KG1 (cell line): ENCODE measurements around the gene ITPR1.
"Not testable (repeated sequence)": the region's sequence is repeated elsewhere in the genome, so short reads cannot be mapped to it uniquely, and the experiment has no call there.

Experiments
- DNase-seq: peaks from one replicate; lab custom pipeline; 2025; lab: John Stamatoyannopoulos, UW

The ITPR1 gene

GRCh38 chr3:4493014-4493940, at the start of gene ITPR1:
TSS of gene ITPR1 (plus strand) at chr3:4493348. CDS start at chr3:4516492, 23,144 bp downstream.
- peak; percentile 96 for DNase-seq

GRCh38 chr3:4447295-4447999, 45.7 kb upstream of the ITPR1 start:
- DNase-seq = no peak

- no peak for DNase-seq
Observed at GRCh38 chr3:4448187-4448586, 45.0 kb upstream of the ITPR1 start.

- no peak for DNase-seq
Observed at GRCh38 chr3:4449043-4449805, 43.9 kb upstream of the ITPR1 start.

- no peak for DNase-seq
Observed at GRCh38 chr3:4454142-4454541, 39.0 kb upstream of the ITPR1 start.

- DNase-seq = not testable (repeated sequence)
Observed at GRCh38 chr3:4456780-4457179, 36.4 kb upstream of the ITPR1 start.

GRCh38 chr3:4458961-4459360, 34.2 kb upstream of the ITPR1 start:
- no peak for DNase-seq

GRCh38 chr3:4460334-4460733, 32.8 kb upstream of the ITPR1 start:
- no peak for DNase-seq

- DNase-seq = no peak
Observed at GRCh38 chr3:4461468-4462090, 31.6 kb upstream of the ITPR1 start.

- no peak for DNase-seq
Observed at GRCh38 chr3:4462369-4463040, 30.6 kb upstream of the ITPR1 start.

- DNase-seq = no peak
Observed at GRCh38 chr3:4464576-4464975, 28.6 kb upstream of the ITPR1 start.

GRCh38 chr3:4466741-4467521, 26.2 kb upstream of the ITPR1 start, which contains the start of gene SUMF1:
TSS of gene SUMF1 (minus strand) at chr3:4467269. CDS start at chr3:4467245, 24 bp downstream.
- DNase-seq = peak; percentile 63

- DNase-seq = no peak
Observed at GRCh38 chr3:4467522-4467867, 25.7 kb upstream of the ITPR1 start.

GRCh38 chr3:4471907-4472306, 21.2 kb upstream of the ITPR1 start:
- DNase-seq = no peak

GRCh38 chr3:4472312-4472711, 20.8 kb upstream of the ITPR1 start:
- no peak for DNase-seq

GRCh38 chr3:4472766-4473165, 20.4 kb upstream of the ITPR1 start:
- DNase-seq = no peak

- peak; percentile 57 for DNase-seq
Observed at GRCh38 chr3:4474683-4475490, 18.3 kb upstream of the ITPR1 start.

GRCh38 chr3:4475804-4476203, 17.3 kb upstream of the ITPR1 start:
- DNase-seq = no peak

- no peak for DNase-seq
Observed at GRCh38 chr3:4476496-4476895, 16.7 kb upstream of the ITPR1 start.

- DNase-seq = no peak
Observed at GRCh38 chr3:4478261-4478660, 14.9 kb upstream of the ITPR1 start.
